ENCODE data around the gene RHOG. TPM values are rescaled to one million over a fixed set of nuclear protein-coding genes. Genes with fewer than 3 reads are reported as not detected.

RHOG gene
- total and polyA plus RNA-seq, 9 of the 15 experiments (the other 6 are each of a cell fraction or from before 2014, with no cell fraction given) = 22.6 to 162 (median 80.3) TPM

DNA sequence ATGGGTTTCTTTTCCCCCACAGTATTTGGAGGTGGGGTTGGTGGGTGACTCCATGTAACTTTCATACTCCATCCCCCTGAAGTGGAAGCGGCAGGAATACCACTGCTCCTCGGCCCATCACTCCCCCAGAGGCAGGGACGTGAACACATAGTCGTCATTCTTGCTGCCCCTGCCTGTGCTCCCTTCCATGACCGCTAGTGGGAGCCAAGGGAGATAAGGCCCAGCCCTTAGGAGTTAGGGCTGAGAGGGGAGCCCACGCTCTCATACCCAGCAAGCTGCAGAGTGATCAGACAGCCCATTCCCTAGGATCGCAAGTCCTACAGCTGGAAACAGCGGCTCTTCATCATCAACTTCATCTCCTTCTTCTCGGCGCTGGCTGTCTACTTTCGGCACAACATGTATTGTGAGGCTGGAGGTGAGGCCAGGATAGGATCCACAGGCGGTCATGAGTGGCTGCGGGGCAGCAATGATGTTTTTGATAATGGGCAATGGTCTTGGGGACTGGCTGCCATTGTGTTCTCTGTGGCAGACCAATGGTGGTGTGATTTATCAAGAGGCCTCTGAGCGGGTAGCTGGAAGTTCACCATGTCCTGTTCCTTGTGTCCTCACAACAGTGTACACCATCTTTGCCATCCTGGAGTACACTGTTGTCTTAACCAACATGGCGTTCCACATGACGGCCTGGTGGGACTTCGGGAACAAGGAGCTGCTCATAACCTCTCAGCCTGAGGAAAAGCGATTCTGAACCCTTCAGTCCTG lies 15.9 kb downstream of the RHOG start (continued):
- TF ChIP-seq, protein P1, sequence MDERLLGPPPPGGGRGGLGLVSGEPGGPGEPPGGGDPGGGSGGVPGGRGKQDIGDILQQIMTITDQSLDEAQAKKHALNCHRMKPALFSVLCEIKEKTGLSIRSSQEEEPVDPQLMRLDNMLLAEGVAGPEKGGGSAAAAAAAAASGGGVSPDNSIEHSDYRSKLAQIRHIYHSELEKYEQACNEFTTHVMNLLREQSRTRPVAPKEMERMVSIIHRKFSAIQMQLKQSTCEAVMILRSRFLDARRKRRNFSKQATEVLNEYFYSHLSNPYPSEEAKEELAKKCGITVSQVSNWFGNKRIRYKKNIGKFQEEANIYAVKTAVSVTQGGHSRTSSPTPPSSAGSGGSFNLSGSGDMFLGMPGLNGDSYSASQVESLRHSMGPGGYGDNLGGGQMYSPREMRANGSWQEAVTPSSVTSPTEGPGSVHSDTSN (CRISPR knock-in tag; IDR thresholded peaks at IDR 0.05; ENCODE audit: low read depth) = no peak
- TF ChIP-seq, protein P1 (tag; conservative IDR thresholded peaks at IDR 0.05; ENCODE audit: low read depth) = no peak
- TF ChIP-seq ERF (CRISPR knock-in tag; IDR thresholded peaks at IDR 0.05) (no peak), ZC3H11A (IDR thresholded peaks at IDR 0.05; ENCODE audit: low read depth, low read length) (no peak)
- TF ChIP-seq, protein P2, sequence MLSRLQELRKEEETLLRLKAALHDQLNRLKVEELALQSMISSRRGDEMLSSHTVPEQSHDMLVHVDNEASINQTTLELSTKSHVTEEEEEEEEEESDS (CRISPR knock-in tag; IDR thresholded peaks at IDR 0.05) = no peak

All from K562 (cell line).